HepG2 (cell line): ENCODE data around the gene P2RY11. TPM values are rescaled to one million over a fixed set of nuclear protein-coding genes. Genes with fewer than 3 reads are reported as not detected.
A peak's percentile ranks its signal among the peaks of the same experiment; 100 is the strongest.

ENCODE experiments used
- FOXP1 ChIP-seq, 2 experiments: fragments of 450-650 bp in 1 of 2; IDR thresholded peaks; 2 replicates each; pipeline ENCODE4 v1.6.1; 2017 to 2018; ENCODE audit warnings: antibody characterized with exemption in 1 of 2
- HNF4A ChIP-seq: sonication (generic); formaldehyde crosslinking; IDR thresholded peaks from 2 replicates; pipeline ENCODE4 v1.4.0; 2020; ENCODE audit warnings: missing genetic modification reagents
- MEIS2 ChIP-seq: sonication (generic); formaldehyde crosslinking; IDR thresholded peaks from 2 replicates; pipeline ENCODE4 v1.9.0; 2021; ENCODE audit warnings: mild to moderate bottlenecking, missing genetic modification reagents
- NR2F6 ChIP-seq, 2 experiments: IDR thresholded peaks; 2 replicates each; pipeline ENCODE4 v1.6.1; 2016; ENCODE audit warnings: antibody characterized with exemption in 1 of 2, mild to moderate bottlenecking in 1 of 2
- SALL2 ChIP-seq: sonication (generic); formaldehyde crosslinking; IDR thresholded peaks from 2 replicates; pipeline ENCODE4 v1.8.1; 2023; ENCODE audit warnings: mild to moderate bottlenecking, missing genetic modification reagents, inconsistent platforms
- SKI ChIP-seq: fragments of 450-650 bp; IDR thresholded peaks from one replicate; pipeline ENCODE4 v1.6.1; 2018; ENCODE audit warnings: mild to moderate bottlenecking; ENCODE audit not compliant: partially characterized antibody
- SOX6 ChIP-seq, 2 experiments: fragments of 450-650 bp in 1 of 2; sonication (generic) in 1 of 2; formaldehyde crosslinking in 1 of 2; IDR thresholded peaks; 2 replicates each; pipeline versions ENCODE4 v1.4.0 to v1.6.1; 2017 to 2020; ENCODE audit warnings: antibody characterized with exemption in 1 of 2, mild to moderate bottlenecking in 1 of 2, missing genetic modification reagents in 1 of 2
- SUZ12 ChIP-seq: fragments of 150-350 bp; IDR thresholded peaks from 2 replicates; pipeline ENCODE4 v1.6.1; 2014; ENCODE audit warnings: low read depth, low read length
- TEAD3 ChIP-seq: optimal IDR thresholded peaks from 2 replicates; pipeline ENCODE3; 2016; ENCODE audit warnings: borderline replicate concordance
- ZBTB34 ChIP-seq: sonication (generic); formaldehyde crosslinking; IDR thresholded peaks from 2 replicates; pipeline ENCODE4 v1.8.0; 2022; ENCODE audit warnings: mild to moderate bottlenecking, missing genetic modification reagents
- ZBTB42 ChIP-seq: sonication (generic); formaldehyde crosslinking; IDR thresholded peaks from 2 replicates; pipeline ENCODE4 v1.5.0; 2020; ENCODE audit warnings: mild to moderate bottlenecking, missing genetic modification reagents
- ZNF160 ChIP-seq: sonication (generic); formaldehyde crosslinking; IDR thresholded peaks from 2 replicates; pipeline ENCODE4 v1.8.0; 2022; ENCODE audit warnings: mild to moderate bottlenecking, inconsistent platforms, missing genetic modification reagents
- ZNF205 ChIP-seq: IDR thresholded peaks from 2 replicates; pipeline ENCODE4 v1.6.1; 2018; ENCODE audit warnings: missing biosample characterization, missing genetic modification reagents
- ZNF280D ChIP-seq: sonication (generic); formaldehyde crosslinking; IDR thresholded peaks from 2 replicates; pipeline ENCODE4 v1.5.1; 2020; ENCODE audit warnings: mild to moderate bottlenecking, missing genetic modification reagents
- ZNF333 ChIP-seq: sonication (generic); formaldehyde crosslinking; IDR thresholded peaks from 2 replicates; pipeline ENCODE4 v1.4.0; 2020; ENCODE audit warnings: mild to moderate bottlenecking, missing genetic modification reagents, borderline replicate concordance
- ZNF350 ChIP-seq: sonication (generic); formaldehyde crosslinking; IDR thresholded peaks from 2 replicates; pipeline ENCODE4 v1.4.0; 2020; ENCODE audit warnings: mild to moderate bottlenecking, low read depth, missing genetic modification reagents, borderline replicate concordance
- ZNF782 ChIP-seq: sonication (generic); formaldehyde crosslinking; IDR thresholded peaks from 2 replicates; pipeline ENCODE4 v1.4.0; 2020; ENCODE audit warnings: missing genetic modification reagents, mild to moderate bottlenecking, borderline replicate concordance
- ZNF784 ChIP-seq: sonication (generic); formaldehyde crosslinking; IDR thresholded peaks from 2 replicates; pipeline ENCODE4 v1.5.1; 2020; ENCODE audit warnings: missing genetic modification reagents, mild to moderate bottlenecking, borderline replicate concordance
- polyA plus RNA-seq, 8 experiments: library from polyadenylated mRNA; depleted of rRNA in 3 of 8; stranded (reverse) in 7 of 8; unstranded in 1 of 8; fragments of >200 nt; fragmentation: Illumina TruSeq in 4 of 8; extraction: Trizol in 4 of 8; gene quantifications; 2 replicates each; pipeline versions ENCODE4 v1.2.1 to v1.2.3, GENCODE V29; 2011 to 2016; ENCODE audit warnings: low read depth in 4 of 8, missing spikeins in 1 of 8, mixed read lengths in 1 of 8; ENCODE audit not compliant: insufficient read depth in 1 of 8
- total RNA-seq, 5 experiments: library from RNA; depleted of rRNA; stranded (reverse); fragments of >200 nt; fragmentation: Illumina TruSeq; extraction: Trizol; gene quantifications; 2 replicates each; pipeline ENCODE4 v1.2.3, GENCODE V29; 2016; ENCODE audit warnings: low read depth in 1 of 5
- TF ChIP-seq, protein P1 (sequence below): fragments of 450-650 bp; IDR thresholded peaks from 2 replicates; pipeline ENCODE4 v1.6.1; 2017; ENCODE audit warnings: mild to moderate bottlenecking
- TF ChIP-seq, protein P2 (sequence below): sonication (generic); formaldehyde crosslinking; IDR thresholded peaks from 2 replicates; pipeline ENCODE4 v1.8.1; 2023; ENCODE audit warnings: mild to moderate bottlenecking, missing genetic modification reagents, borderline replicate concordance

P2RY11 gene
- total and polyA plus RNA-seq, 2 of the 13 experiments (the other 11 are each of a cell fraction or from before 2014, with no cell fraction given), result 4.0 to 7.8 TPM

DNA sequence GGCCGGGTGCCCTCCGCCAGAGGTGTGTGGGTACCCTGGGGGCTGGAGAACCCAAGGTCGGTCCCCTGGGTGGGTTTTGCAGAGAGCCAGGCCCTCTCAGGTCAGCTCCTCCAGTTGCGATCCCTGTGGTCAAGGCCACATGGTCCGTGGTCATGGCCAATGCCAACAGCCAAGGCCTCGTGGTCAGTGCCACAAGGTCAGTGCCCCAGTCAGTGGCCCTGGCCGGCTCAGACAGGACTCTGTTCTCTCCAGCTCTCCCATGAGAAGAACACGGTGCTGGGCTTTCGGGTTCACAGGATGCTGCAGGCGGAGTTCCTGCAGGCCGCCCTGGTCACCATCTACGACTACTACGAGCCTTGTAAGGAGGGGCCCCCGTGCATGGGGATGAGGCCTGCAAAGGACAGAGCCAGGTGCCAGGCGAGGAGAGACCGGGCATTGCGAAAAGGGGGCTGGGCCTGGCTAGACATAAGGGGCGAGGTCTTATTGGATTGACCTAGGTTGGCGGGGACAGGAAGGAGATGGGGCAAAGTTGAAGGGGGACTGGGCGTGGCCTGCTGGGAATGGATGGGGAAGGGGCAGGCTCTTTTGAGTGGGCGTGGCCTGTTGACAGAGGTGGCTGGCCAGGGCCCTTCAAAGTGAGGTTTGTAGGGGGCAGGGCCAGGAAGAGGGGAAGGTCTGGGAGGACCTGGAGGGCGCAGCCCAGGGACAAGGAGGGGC, 40.6 kb upstream of the P2RY11 start (continued):
- TF ChIP-seq, protein P1, sequence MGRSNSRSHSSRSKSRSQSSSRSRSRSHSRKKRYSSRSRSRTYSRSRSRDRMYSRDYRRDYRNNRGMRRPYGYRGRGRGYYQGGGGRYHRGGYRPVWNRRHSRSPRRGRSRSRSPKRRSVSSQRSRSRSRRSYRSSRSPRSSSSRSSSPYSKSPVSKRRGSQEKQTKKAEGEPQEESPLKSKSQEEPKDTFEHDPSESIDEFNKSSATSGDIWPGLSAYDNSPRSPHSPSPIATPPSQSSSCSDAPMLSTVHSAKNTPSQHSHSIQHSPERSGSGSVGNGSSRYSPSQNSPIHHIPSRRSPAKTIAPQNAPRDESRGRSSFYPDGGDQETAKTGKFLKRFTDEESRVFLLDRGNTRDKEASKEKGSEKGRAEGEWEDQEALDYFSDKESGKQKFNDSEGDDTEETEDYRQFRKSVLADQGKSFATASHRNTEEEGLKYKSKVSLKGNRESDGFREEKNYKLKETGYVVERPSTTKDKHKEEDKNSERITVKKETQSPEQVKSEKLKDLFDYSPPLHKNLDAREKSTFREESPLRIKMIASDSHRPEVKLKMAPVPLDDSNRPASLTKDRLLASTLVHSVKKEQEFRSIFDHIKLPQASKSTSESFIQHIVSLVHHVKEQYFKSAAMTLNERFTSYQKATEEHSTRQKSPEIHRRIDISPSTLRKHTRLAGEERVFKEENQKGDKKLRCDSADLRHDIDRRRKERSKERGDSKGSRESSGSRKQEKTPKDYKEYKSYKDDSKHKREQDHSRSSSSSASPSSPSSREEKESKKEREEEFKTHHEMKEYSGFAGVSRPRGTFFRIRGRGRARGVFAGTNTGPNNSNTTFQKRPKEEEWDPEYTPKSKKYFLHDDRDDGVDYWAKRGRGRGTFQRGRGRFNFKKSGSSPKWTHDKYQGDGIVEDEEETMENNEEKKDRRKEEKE, result no peak
- TF ChIP-seq MEIS2 (no peak), ZBTB34 (CRISPR knock-in tag) (no peak), SALL2 (no peak), ZNF280D (CRISPR knock-in tag) (no peak), TEAD3 (CRISPR knock-in tag) (no peak), SKI (peak; percentile 95), FOXP1 (IDR thresholded peaks at IDR 0.05) (no peak), FOXP1 (CRISPR knock-in tag; IDR thresholded peaks at IDR 0.05) (no peak), ZNF784 (no peak), ZNF333 (no peak), ZNF782 (CRISPR knock-in tag) (no peak), SUZ12 (no peak), ZNF160 (CRISPR knock-in tag) (no peak), ZNF205 (CRISPR knock-in tag) (no peak), ZNF350 (CRISPR knock-in tag) (0 out of 2 replicates have a peak, but pooled peaks have one; percentile 24), SOX6 (IDR thresholded peaks at IDR 0.05) (no peak), SOX6 (CRISPR knock-in tag; IDR thresholded peaks at IDR 0.05) (no peak), ZBTB42 (CRISPR knock-in tag) (no peak), HNF4A (CRISPR knock-in tag) (no peak), NR2F6 (IDR thresholded peaks at IDR 0.05) (no peak), NR2F6 (CRISPR knock-in tag; IDR thresholded peaks at IDR 0.05) (peak; percentile 28; the same call in 1 of the 2 replicates)
- TF ChIP-seq, protein P2, sequence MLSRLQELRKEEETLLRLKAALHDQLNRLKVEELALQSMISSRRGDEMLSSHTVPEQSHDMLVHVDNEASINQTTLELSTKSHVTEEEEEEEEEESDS (CRISPR knock-in tag), result no peak
